Measurements from ENCODE around the gene RIMS1. TPM values are rescaled to one million over a fixed set of nuclear protein-coding genes. Genes with fewer than 3 reads are reported as not detected.
A peak's percentile ranks its signal among the peaks of the same experiment; 100 is the strongest.

RIMS1 gene
- total and polyA plus RNA-seq, 2 donors (not counting 1 experiment from before 2014, with no cell fraction given), result not detected

DNA sequence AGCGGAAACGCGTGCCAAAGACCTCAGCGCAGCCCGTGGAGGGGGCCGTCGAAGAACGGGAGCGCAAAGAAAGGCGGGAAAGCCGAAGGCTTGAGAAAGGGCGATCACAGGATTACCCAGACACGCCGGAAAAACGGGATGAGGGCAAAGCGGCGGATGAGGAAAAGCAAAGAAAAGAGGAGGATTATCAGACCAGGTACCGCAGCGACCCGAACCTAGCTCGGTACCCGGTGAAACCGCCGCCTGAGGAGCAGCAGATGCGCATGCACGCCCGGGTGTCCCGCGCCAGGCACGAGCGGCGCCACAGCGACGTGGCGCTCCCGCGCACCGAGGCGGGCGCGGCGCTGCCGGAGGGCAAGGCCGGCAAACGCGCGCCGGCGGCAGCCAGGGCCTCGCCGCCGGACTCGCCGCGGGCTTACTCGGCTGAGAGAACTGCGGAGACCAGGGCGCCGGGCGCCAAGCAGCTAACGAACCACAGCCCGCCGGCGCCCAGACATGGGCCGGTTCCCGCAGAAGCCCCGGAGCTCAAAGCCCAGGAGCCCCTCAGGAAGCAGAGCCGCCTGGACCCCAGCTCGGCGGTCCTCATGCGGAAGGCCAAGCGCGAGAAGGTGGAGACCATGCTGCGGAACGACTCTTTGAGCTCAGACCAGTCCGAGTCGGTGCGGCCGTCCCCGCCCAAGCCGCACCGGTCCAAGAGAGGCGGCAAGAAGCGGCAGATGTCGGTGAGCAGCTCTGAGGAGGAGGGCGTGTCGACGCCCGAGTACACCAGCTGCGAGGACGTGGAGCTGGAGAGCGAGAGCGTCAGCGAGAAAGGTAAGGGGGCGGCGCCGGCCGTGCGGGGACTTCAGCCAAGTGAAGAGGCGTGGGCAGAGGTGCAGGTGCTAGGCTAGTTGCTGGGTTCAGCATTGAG, 296.2 kb downstream of the RIMS1 start:
- Histone ChIP-seq H4K20me1 (ENCODE audit: control insufficient read depth, insufficient read depth, low read length, poor library complexity, severe bottlenecking) (no peaks in the 10 kb centered on the region), H3K4me2 (replicated peaks; ENCODE audit: low read depth, low read length, poor library complexity, severe bottlenecking) (peak overlapping the region; percentile 69), H3K4me1 (ENCODE audit: control insufficient read depth in 2 of 2, insufficient read depth in 2 of 2, low read length in 2 of 2) (peaks cover 4 to 5% of the 10 kb centered on the region in 2 donors), H2AFZ (ENCODE audit: insufficient read depth, low read depth, low read length, poor library complexity, severe bottlenecking) (peak overlapping the region; percentile 55), H3K27me3 (replicated peaks in 1 of 4; ENCODE audit: control extremely low read depth in 1 of 4, control insufficient read depth in 3 of 4, insufficient read depth in 4 of 4, low read length in 3 of 4) (peaks cover 0 to 18% (median 9%) of the 10 kb centered on the region in 4 experiments), H3K9ac (ENCODE audit: low read length) (peak overlapping the region; percentile 42), H3K27ac (ENCODE audit: low read length in 2 of 2) (no peak overlapping the region), H3K9me3 (ENCODE audit: control extremely low read depth in 1 of 3, control insufficient read depth in 2 of 3, insufficient read depth in 1 of 3, low read length in 2 of 3) (peaks cover 0 to 4% (median 0%) of the 10 kb centered on the region in 3 donors), H3K36me3 (replicated peaks in 1 of 2; ENCODE audit: control extremely low read depth in 1 of 2, control insufficient read depth in 1 of 2, extremely low read depth in 1 of 2, insufficient read depth in 2 of 2, low read length in 1 of 2) (no peaks in the 10 kb centered on the region), H3K79me2 (ENCODE audit: control insufficient read depth, insufficient read depth, low read length) (no peaks in the 10 kb centered on the region), H3K4me3 (ENCODE audit: control extremely low read depth in 1 of 5, extremely low read depth in 1 of 5, insufficient read depth in 1 of 5, low read depth in 2 of 5, low read length in 4 of 5) (peak overlapping the region in 2 of 5 experiments; percentile 1 to 44)
- H3K27me3 Mint-ChIP-seq, result peaks cover 47% of the 10 kb centered on the region
- POLR2A ChIA-PET, result no interaction called here
- 12% methylated on average over 100 of the region's 100 CpGs for WGBS (ENCODE audit: insufficient coverage)
- peak; percentile 27 for DNase-seq
- intact Hi-C loops (cut with micrococcal nuclease), result no loop called here
- peaks cover 7% of the 10 kb centered on the region for H3K4me1 Mint-ChIP-seq
- no peak overlapping the region for H3K27ac Mint-ChIP-seq
- no peaks in the 10 kb centered on the region for H3K9me3 Mint-ChIP-seq (ENCODE audit: insufficient read depth)
- peak; percentile 28 for ATAC-seq (ENCODE audit: low read depth)
- CTCF ChIA-PET, result no interaction called here
- peak overlapping the region; percentile 74 for H3K4me3 Mint-ChIP-seq
- no peak for TF ChIP-seq EZH2 (IDR thresholded peaks at IDR 0.05; ENCODE audit: borderline replicate concordance, insufficient read depth, low read depth, low read length, poor library complexity, severe bottlenecking)
- TF ChIP-seq, protein P1, sequence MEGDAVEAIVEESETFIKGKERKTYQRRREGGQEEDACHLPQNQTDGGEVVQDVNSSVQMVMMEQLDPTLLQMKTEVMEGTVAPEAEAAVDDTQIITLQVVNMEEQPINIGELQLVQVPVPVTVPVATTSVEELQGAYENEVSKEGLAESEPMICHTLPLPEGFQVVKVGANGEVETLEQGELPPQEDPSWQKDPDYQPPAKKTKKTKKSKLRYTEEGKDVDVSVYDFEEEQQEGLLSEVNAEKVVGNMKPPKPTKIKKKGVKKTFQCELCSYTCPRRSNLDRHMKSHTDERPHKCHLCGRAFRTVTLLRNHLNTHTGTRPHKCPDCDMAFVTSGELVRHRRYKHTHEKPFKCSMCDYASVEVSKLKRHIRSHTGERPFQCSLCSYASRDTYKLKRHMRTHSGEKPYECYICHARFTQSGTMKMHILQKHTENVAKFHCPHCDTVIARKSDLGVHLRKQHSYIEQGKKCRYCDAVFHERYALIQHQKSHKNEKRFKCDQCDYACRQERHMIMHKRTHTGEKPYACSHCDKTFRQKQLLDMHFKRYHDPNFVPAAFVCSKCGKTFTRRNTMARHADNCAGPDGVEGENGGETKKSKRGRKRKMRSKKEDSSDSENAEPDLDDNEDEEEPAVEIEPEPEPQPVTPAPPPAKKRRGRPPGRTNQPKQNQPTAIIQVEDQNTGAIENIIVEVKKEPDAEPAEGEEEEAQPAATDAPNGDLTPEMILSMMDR (IDR thresholded peaks at IDR 0.05), result no peak

DNA sequence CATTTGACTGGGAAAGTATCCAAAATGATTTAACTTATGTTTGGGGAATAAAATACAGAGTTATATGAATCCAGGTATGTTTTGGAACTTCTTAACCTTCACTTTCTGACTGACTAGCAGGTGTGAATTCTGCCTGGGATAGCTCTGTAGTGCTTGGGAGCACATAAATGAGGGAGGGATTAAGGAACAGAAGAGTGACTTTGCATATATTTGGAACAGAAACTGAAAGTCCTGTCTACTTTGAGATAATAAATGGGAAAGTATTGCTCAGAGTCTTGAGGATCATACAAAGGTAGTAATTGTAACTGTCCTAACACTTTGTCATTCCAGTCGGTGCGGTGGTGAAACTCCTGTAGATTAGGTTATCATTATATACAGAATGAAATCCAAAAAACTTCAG, 317.6 kb downstream of the RIMS1 start:
- Mint-ChIP-seq H3K4me1 (no peaks in the 10 kb centered on the region), H3K27me3 (no peaks in the 10 kb centered on the region), H3K27ac (no peak overlapping the region), H3K4me3 (no peak overlapping the region), H3K9me3 (ENCODE audit: insufficient read depth) (no peaks in the 10 kb centered on the region)
- DNase-seq (no peak), ATAC-seq (ENCODE audit: low read depth) (no peak)
- intact Hi-C loops (cut with micrococcal nuclease), result no loop called here
- no peaks in the 10 kb centered on the region for H3K27me3 ChIP-seq (replicated peaks in 1 of 4; ENCODE audit: control extremely low read depth in 1 of 4, control insufficient read depth in 3 of 4, insufficient read depth in 4 of 4, low read length in 3 of 4)
- H3K27ac ChIP-seq (ENCODE audit: low read length in 2 of 2), result no peak overlapping the region
- H3K9me3 ChIP-seq (ENCODE audit: control extremely low read depth in 1 of 3, control insufficient read depth in 2 of 3, insufficient read depth in 1 of 3, low read length in 2 of 3), result no peaks in the 10 kb centered on the region
- no peaks in the 10 kb centered on the region for H3K4me1 ChIP-seq (ENCODE audit: control insufficient read depth in 2 of 2, insufficient read depth in 2 of 2, low read length in 2 of 2)
- no peak overlapping the region for H3K9ac ChIP-seq (ENCODE audit: low read length)
- no peaks in the 10 kb centered on the region for H3K36me3 ChIP-seq (replicated peaks in 1 of 2; ENCODE audit: control extremely low read depth in 1 of 2, control insufficient read depth in 1 of 2, extremely low read depth in 1 of 2, insufficient read depth in 2 of 2, low read length in 1 of 2)
- no peaks in the 10 kb centered on the region for H4K20me1 ChIP-seq (ENCODE audit: control insufficient read depth, insufficient read depth, low read length, poor library complexity, severe bottlenecking)
- no peak overlapping the region for H3K4me2 ChIP-seq (replicated peaks; ENCODE audit: low read depth, low read length, poor library complexity, severe bottlenecking)
- POLR2A ChIA-PET, result no interaction called here
- CTCF ChIA-PET, result no interaction called here
- WGBS (ENCODE audit: insufficient coverage), result no CpG with 5 or more reads among the region's 2 CpGs
- no peaks in the 10 kb centered on the region for H3K79me2 ChIP-seq (ENCODE audit: control insufficient read depth, insufficient read depth, low read length)
- TF ChIP-seq, protein P1 (IDR thresholded peaks at IDR 0.05), result no peak
- no peak for TF ChIP-seq EZH2 (IDR thresholded peaks at IDR 0.05; ENCODE audit: borderline replicate concordance, insufficient read depth, low read depth, low read length, poor library complexity, severe bottlenecking)
- no peak overlapping the region for H3K4me3 ChIP-seq (ENCODE audit: control extremely low read depth in 1 of 5, extremely low read depth in 1 of 5, insufficient read depth in 1 of 5, low read depth in 2 of 5, low read length in 4 of 5)
- H2AFZ ChIP-seq (ENCODE audit: insufficient read depth, low read depth, low read length, poor library complexity, severe bottlenecking), result no peak overlapping the region

Data from B cell (primary cell).